Large intestine (tissue), 3 donors: ENCODE measurements around the gene ATP11A. TPM values are rescaled to one million over a fixed set of nuclear protein-coding genes. Genes with fewer than 3 reads are reported as not detected.

Source experiments
- DNase-seq, 2 donors: peaks; one replicate each; pipeline versions ENCODE4 v3.0.0 to v3.0.0-alpha.2; 2013
- H3K27ac ChIP-seq: one replicate; pipeline ENCODE4 v1.5.1; 2013; ENCODE audit warnings: low read length
- H3K27me3 ChIP-seq: 2 replicates; pipeline ENCODE4 v1.6.1; 2013; ENCODE audit warnings: low read length; ENCODE audit not compliant: control insufficient read depth, insufficient read depth
- H3K36me3 ChIP-seq: 2 replicates; pipeline ENCODE4 v1.6.1; 2013; ENCODE audit warnings: low read length; ENCODE audit not compliant: control insufficient read depth, insufficient read depth
- H3K4me1 ChIP-seq: one replicate; pipeline ENCODE4 v1.6.1; 2013; ENCODE audit warnings: low read length; ENCODE audit not compliant: control insufficient read depth, insufficient read depth
- H3K4me3 ChIP-seq: one replicate; pipeline ENCODE4 v1.5.1; 2013; ENCODE audit warnings: low read length
- H3K9me3 ChIP-seq: one replicate; pipeline ENCODE4 v1.6.1; 2013; ENCODE audit warnings: mild to moderate bottlenecking, low read depth, low read length, moderate library complexity; ENCODE audit not compliant: control insufficient read depth
- WGBS: methylation state at CpG from one replicate; pipeline ENCODE4 v1.1.5; 2013; ENCODE audit warnings: low lambda C conversion rate; ENCODE audit not compliant: insufficient coverage; 5-methylcytosine and 5-hydroxymethylcytosine counted together
- polyA plus RNA-seq: library from polyadenylated mRNA; unstranded; fragments of 120-200 nt; gene quantifications from one replicate; pipeline ENCODE4 v1.2.1, GENCODE V29; 2013

Gene ATP11A
- polyA plus RNA-seq, 1 donor = 95.6 TPM

- Histone ChIP-seq H3K4me3 (no peak overlapping the region), H3K27ac (no peak overlapping the region), H3K36me3 (peaks cover 6% of the 10 kb centered on the region), H3K27me3 (no peaks in the 10 kb centered on the region), H3K9me3 (no peaks in the 10 kb centered on the region), H3K4me1 (peaks cover 20% of the 10 kb centered on the region)
- no CpG with 5 or more reads among the region's 34 CpGs for WGBS
- no peak for DNase-seq
These were observed 198.6 kb downstream of the ATP11A start for GRCh38 chr13:112888238-112889111.

GRCh38 chr13:112889351-112890290, 199.8 kb downstream of the ATP11A start:
- Histone ChIP-seq H3K4me1 (peaks cover 26% of the 10 kb centered on the region), H3K27ac (no peak overlapping the region), H3K27me3 (peaks cover 2% of the 10 kb centered on the region), H3K4me3 (no peak overlapping the region), H3K36me3 (peaks cover 6% of the 10 kb centered on the region), H3K9me3 (peaks cover 1% of the 10 kb centered on the region)
- no peak for DNase-seq
- 100% methylated on average over 1 of the region's 42 CpGs for WGBS

- H3K36me3 ChIP-seq = no peaks in the 10 kb centered on the region
- H3K27me3 ChIP-seq = peaks cover 7% of the 10 kb centered on the region
- peaks cover 2% of the 10 kb centered on the region for H3K9me3 ChIP-seq
- no CpG with 5 or more reads among the region's 27 CpGs for WGBS
- no peak for DNase-seq
- H3K27ac ChIP-seq = no peak overlapping the region
- H3K4me1 ChIP-seq = peaks cover 34% of the 10 kb centered on the region
- H3K4me3 ChIP-seq = no peak overlapping the region
These were observed 200.7 kb downstream of the ATP11A start for GRCh38 chr13:112890316-112891145.

- H3K27ac ChIP-seq = no peak overlapping the region
- no peak for DNase-seq
- WGBS = no CpG with 5 or more reads among the region's 40 CpGs
These were observed 201.9 kb downstream of the ATP11A start for GRCh38 chr13:112891477-112892401.

GRCh38 chr13:112892426-112893206, 202.8 kb downstream of the ATP11A start:
- Histone ChIP-seq H3K4me1 (peaks cover 28% of the 10 kb centered on the region), H3K4me3 (no peak overlapping the region), H3K9me3 (peaks cover 2% of the 10 kb centered on the region), H3K27ac (peak overlapping the region; percentile 88), H3K27me3 (peaks cover 7% of the 10 kb centered on the region), H3K36me3 (no peaks in the 10 kb centered on the region)
- peak; percentile 86 to 91 for DNase-seq
- WGBS = 20% methylated on average over 1 of the region's 22 CpGs

More at GRCh38 chr13:112891477-112892401, 201.9 kb downstream of the ATP11A start:
- H3K36me3 ChIP-seq = no peaks in the 10 kb centered on the region
- H3K9me3 ChIP-seq = peaks cover 2% of the 10 kb centered on the region
- peaks cover 7% of the 10 kb centered on the region for H3K27me3 ChIP-seq
- peaks cover 28% of the 10 kb centered on the region for H3K4me1 ChIP-seq
- no peak overlapping the region for H3K4me3 ChIP-seq

- H3K4me3 ChIP-seq = no peak overlapping the region
- peaks cover 7% of the 10 kb centered on the region for H3K27me3 ChIP-seq
- WGBS = no CpG with 5 or more reads among the region's 7 CpGs
- H3K36me3 ChIP-seq = no peaks in the 10 kb centered on the region
- peaks cover 28% of the 10 kb centered on the region for H3K4me1 ChIP-seq
- no peak for DNase-seq
- peaks cover 2% of the 10 kb centered on the region for H3K9me3 ChIP-seq
- H3K27ac ChIP-seq = peak overlapping the region; percentile 88
These were observed 203.3 kb downstream of the ATP11A start for GRCh38 chr13:112893207-112893569.

- Histone ChIP-seq H3K4me3 (peak overlapping the region; percentile 30), H3K27me3 (peaks cover 7% of the 10 kb centered on the region), H3K27ac (peak overlapping the region; percentile 88)
These were observed 204.0 kb downstream of the ATP11A start for GRCh38 chr13:112893570-112894422.

GRCh38 chr13:112894423-112894672, 204.5 kb downstream of the ATP11A start:
- Histone ChIP-seq H3K4me1 (peaks cover 28% of the 10 kb centered on the region), H3K27ac (peak overlapping the region; percentile 25), H3K9me3 (peaks cover 2% of the 10 kb centered on the region), H3K27me3 (peaks cover 7% of the 10 kb centered on the region), H3K4me3 (peak overlapping the region; percentile 79), H3K36me3 (no peaks in the 10 kb centered on the region)
- DNase-seq = no peak
- no CpG with 5 or more reads among the region's 34 CpGs for WGBS

More at GRCh38 chr13:112893570-112894422, 204.0 kb downstream of the ATP11A start:
- Histone ChIP-seq H3K36me3 (no peaks in the 10 kb centered on the region), H3K4me1 (peaks cover 28% of the 10 kb centered on the region), H3K9me3 (peaks cover 2% of the 10 kb centered on the region)
- WGBS = no CpG with 5 or more reads among the region's 51 CpGs
- DNase-seq = peak; percentile 84 to 90
